Stimulated activated CD8-positive, alpha-beta memory T cell treated with anti-CD3 and anti-CD28 coated beads, Interleukin-4, amount 100 ng/mL, for 1 hour (primary cell): Measurements from ENCODE around the gene FAM83D.
"Not testable (repeated sequence)": the region's sequence is repeated elsewhere in the genome, so short reads cannot be mapped to it uniquely, and the experiment has no call there.

Experiments used
- DNase-seq, 2 donors: peaks; one replicate each; pipeline ENCODE4 v3.0.0-alpha.2; 2020; ENCODE audit warnings: low read depth in 2 of 2, low spot score in 1 of 2

The FAM83D gene

GRCh38 chr20:38932457-38933120, 6.4 kb downstream of the FAM83D start:
- DNase-seq = no peak

- no peak for DNase-seq
Measured at GRCh38 chr20:38934530-38934929, 8.3 kb downstream of the FAM83D start.

DNA sequence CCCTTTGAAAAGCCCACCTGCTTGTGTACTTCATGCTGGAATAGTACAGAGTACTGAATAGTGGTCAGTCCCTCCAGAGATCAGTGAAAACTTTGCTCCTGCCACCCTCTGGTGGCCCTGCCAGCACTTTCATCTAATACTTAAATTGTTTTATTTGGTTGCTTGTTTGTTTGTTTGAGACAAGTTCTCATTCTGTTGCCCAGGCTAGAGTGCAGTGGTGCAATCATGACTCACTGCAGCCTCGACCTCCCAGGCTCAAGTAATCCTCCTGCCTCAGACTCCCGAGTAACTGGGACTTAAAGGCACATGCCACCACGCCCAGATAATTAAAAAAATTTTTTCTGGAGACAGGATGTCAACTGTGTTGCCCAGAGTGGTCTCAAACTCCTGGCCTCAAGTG, 9.1 kb downstream of the FAM83D start:
- DNase-seq = no peak

GRCh38 chr20:38935967-38936407, 9.8 kb downstream of the FAM83D start:
- DNase-seq = no peak

GRCh38 chr20:38937000-38937399, 10.8 kb downstream of the FAM83D start:
- DNase-seq = no peak

GRCh38 chr20:38937978-38938473, 11.8 kb downstream of the FAM83D start:
- no peak for DNase-seq

DNA sequence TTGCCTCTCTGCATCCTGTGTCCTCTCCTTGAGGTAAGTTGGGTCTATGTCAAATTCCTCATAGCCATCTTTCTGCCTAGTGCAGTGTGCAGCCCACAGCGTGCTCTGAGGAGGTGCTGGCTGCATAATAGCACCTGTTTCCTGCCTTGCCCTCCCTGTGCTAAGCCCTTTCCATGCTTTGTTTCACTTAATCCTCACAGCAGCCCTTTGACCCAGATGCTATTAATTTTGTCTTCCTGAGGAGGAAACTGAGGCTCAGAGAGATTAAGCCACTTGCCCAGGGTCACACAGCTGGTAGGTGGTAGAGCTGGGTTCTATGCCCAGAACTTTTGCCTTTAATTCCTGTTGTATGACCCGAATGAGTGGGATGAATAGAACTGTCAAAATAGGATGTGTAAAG, 13.5 kb downstream of the FAM83D start:
- no peak for DNase-seq

GRCh38 chr20:38940644-38941043, 14.4 kb downstream of the FAM83D start:
- no peak for DNase-seq

DNA sequence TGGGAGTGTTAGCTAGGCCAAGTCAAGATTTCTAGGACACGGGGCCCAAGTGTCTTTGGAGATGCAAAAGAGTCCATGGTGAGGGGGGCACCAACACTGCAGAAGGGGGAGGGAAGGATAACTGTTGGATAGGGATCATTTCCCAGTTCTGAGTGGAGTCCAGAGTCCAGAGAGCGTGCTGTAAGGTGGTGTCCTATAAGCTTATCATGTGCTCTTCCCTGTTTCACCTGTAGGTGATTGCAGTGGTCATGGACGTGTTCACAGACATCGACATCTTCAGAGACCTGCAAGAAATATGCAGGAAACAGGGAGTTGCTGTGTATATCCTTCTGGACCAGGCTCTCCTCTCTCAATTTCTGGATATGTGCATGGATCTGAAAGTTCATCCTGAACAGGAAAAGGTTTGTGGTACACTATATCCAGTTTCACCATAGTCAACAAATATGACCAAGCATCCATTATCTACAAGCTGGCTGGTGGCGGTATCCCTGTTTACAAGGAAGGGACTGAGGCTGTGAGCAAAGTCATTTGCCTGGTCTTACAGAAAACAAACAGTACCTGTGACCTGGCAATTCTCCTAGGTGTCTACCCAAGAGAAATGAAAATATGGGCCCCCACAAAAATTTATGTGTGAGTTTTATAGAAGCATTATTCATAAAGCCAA, 15.6 kb downstream of the FAM83D start:
- no peak for DNase-seq

DNA sequence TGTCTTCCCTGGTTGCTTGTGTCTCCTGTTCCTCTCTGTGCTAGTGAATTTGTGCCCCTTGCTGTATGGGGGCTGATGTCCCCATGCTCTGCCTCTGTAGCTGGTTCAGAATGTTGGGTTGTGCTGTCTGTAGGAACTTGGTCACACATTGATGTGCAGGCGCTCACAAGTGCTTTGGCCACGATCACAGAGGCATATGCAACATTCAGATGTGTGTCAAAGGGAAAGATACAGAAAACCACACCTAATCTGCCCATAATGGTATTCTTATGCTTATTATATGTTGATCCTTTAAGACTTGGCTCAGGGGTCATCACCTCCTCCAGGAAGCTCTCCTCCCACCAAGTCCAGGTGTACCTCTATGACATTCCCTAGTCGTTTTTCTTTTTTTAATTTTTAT, 18.8 kb downstream of the FAM83D start:
- no peak for DNase-seq

DNA sequence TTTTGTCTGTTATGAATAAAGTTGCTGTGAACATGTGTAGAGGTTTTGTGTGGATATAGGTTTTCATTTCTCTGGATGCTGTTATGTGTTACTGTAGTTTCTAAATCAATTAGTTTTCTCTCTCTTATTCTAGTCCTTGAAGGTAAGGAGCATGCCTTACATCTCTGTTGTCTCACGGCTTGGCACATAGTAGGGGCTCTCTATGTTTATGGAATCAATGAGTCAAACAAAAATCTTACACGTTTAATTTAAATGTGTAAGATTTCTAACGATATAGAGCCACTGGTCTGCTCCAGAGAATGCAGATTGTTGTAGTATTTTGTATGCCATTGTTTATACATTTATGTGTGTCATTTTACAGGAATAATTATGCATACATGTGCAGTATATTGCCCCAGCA, 20.6 kb downstream of the FAM83D start:
- DNase-seq = no peak

DNA sequence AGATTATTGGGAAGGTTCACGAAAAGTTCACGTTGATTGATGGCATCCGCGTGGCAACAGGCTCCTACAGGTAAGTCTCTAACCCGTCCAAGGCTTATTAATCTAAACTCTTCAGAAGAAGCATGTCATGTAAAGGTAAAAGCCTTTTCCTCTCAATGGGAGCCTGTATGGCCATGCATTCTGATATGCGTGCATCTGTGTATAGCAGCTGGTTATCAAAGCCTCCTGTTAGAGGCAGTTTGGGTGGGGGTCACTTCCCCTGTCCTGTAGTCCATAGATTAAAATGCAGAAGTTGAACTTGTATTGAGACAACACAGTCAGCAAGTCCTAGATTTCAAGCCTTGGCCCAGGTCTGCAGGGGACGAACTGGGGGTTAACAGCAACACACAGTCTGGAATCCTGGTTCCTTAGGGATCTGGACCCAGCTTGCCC, 21.7 kb downstream of the FAM83D start:
- no peak for DNase-seq

- DNase-seq = no peak
Measured at GRCh38 chr20:38950254-38950653, 24.0 kb downstream of the FAM83D start.

DNA sequence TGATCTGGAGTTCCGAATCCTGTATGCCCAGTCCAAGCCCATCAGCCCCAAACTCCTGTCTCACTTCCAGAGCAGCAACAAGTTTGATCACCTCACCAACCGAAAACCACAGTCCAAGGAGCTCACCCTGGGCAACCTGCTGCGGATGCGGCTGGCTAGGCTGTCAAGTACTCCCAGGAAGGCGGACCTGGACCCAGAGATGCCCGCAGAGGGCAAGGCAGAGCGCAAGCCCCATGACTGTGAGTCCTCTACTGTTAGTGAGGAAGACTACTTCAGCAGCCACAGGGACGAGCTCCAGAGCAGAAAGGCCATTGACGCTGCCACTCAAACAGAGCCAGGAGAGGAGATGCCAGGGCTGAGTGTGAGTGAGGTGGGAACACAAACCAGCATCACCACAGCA, 25.4 kb downstream of the FAM83D start:
- no peak for DNase-seq

- no peak for DNase-seq
Measured at GRCh38 chr20:38952153-38952552, 25.9 kb downstream of the FAM83D start.

- no peak for DNase-seq
Measured at GRCh38 chr20:38953630-38954340, 27.6 kb downstream of the FAM83D start.

GRCh38 chr20:38957235-38957876, 31.1 kb downstream of the FAM83D start:
- DNase-seq = no peak

GRCh38 chr20:38957915-38958485, 31.8 kb downstream of the FAM83D start:
- DNase-seq = no peak

DNA sequence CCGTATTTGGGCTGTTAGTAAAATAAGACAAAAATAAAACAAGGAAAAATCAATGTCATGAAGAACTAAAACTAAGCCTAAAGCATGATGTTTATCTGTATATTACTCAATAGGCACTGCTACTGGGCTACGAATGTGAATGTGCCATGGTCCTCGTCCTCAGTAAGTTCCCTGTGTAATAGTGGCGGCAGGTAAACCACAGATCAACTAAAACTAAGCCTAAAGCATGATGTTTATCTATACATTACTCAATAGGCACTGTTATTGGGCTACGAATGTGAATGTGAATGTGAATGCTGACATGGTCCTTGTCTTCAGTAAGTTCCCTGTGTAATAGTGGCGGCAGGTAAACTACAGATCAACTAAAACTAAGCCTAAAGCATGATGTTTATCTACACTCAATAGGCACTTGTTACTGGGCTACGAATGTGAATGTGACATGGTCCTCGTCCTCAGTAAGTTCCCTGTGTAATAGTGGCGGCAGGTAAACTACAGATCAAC, 34.0 kb downstream of the FAM83D start:
- not testable (repeated sequence) for DNase-seq

GRCh38 chr20:38961530-38962043, 35.4 kb downstream of the FAM83D start:
- no peak for DNase-seq
